Colon (tissue), 2 donors: ENCODE results near the gene CEMIP.
"Not testable (repeated sequence)": the region's sequence is repeated elsewhere in the genome, so short reads cannot be mapped to it uniquely, and the experiment has no call there.

Experiments
- FAIRE-seq: peaks from 2 replicates; lab custom pipeline; 2012; peaks lifted over from hg19 to GRCh38; lab: Jason Lieb, UNC
- donor health status: control.
- donor health status: control.

The CEMIP gene

DNA sequence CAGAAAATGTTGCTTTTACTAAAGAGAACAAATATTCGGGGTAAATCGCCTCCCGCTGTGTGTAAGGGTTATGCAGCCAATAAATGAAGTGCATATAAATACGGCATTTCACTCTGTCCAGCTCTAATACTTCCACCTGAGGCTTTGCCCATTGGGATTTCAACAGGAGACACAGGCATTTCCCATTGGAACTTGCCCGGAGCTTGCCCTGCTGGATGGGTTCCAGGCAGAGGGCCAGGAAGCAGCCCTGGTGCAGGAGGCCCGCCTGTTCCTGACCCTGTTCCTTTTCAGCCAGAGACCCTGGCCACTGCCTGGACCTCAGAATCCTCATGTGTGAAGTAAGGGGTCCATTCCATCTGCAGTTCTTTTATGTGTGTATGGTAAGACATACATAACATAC, 17.4 kb upstream of the CEMIP start:
- no peak for FAIRE-seq

DNA sequence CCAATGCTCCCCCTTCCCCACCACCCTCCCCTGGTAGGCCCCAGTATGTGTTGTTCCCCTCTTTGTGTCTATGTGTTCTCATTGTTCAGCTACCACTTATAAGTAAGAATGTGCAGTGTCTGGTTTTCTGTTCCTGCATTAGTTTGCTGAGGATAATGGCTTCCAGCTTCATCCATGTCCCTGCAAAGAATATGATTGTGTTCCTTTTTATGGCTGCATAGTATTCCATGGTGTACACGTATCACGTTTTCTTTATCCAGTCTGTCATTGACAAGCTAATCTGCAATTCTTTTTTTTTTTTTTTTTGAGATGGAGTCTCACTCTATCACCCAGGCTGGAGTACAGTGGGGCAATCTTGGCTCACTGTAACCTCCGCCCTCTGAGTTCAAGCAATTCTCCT, 15.9 kb upstream of the CEMIP start:
- not testable (repeated sequence) for FAIRE-seq

DNA sequence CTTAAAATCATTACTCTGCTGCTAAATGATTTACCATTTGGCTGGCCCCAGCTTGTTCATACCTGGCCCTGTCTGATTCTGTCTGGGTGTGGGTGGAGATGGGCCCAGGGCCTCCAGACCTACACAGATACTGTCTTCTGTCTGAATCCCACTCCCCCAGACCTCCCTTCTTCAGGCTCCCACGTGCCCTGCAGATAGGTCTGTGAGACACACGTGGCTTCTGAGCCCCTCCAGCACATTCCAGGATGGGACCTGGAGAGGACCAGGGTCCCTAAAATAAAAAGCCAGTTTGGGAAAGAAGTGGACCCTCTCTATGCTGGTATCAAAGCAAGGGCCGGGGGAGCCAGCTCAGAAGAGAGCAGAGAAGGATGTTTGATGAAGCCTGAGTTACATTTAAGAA, 14.6 kb upstream of the CEMIP start:
- no peak for FAIRE-seq

DNA sequence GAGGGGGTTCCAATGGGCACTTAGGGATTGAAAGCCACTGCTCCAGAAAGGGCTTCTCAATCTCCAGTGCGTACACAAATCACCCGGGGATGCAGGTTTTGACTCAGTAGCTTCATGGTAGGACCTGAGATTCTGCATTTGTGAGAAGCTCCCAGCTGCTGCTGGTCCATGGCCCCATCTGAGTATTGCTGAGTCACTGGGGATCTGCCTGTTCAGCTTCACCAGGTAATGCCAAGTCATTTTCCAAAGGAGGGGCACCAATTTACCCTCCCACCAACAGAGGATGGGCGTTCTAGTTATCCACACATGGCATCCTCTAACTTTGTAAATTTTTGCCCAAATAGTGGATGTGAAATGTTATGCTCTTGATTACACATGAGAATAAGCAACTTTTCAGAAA, 12.9 kb upstream of the CEMIP start:
- no peak for FAIRE-seq

DNA sequence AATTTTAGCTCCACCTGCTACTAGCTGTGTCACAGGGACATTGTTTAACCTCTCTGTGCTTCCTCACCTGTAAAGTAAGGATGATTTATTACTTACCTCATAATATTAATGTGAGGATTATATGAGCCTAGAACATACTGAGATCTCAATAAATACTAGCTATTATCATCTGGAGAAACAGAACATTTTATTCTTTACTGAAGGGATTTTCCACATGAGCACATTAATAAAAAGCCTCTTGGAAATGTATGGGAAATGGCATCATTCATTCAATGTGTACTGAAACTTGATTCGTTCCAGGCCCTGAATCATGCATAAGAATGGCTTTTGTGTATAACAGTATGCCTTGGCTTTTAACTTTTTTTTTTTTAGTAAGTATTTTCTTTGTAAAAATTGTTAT, 11.0 kb upstream of the CEMIP start:
- FAIRE-seq, result no peak

DNA sequence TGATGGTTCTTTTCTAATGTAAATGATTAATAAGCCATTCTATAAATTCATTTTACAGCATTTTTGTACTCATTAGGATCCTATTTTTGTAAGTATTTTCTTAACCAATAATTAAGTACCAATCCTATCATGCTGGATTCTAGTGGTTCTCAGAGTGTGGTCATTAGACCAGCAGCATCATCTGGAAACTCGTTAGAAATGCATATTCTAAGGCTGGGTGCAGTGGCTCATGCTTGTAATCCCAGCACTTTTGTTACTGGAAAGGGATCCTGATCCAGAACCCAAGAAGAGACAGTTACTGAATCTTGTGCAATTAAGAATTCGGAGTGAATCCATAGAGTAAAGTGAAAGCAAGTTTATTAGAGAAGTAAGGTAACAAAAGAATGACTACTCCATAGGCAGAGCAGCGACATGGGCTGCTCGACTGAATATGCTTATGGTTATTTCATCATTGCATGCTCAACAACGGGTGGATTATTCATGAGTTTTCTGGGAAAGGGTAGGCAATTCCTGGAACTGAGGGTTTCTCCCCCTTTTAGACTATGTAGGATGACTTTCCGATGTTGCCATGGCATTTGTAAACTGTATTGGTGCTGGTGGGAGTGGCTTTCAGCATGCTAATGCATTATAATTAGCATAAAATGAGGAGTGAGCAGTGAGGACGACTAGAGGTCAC, 9.9 kb upstream of the CEMIP start:
- FAIRE-seq, result no peak

DNA sequence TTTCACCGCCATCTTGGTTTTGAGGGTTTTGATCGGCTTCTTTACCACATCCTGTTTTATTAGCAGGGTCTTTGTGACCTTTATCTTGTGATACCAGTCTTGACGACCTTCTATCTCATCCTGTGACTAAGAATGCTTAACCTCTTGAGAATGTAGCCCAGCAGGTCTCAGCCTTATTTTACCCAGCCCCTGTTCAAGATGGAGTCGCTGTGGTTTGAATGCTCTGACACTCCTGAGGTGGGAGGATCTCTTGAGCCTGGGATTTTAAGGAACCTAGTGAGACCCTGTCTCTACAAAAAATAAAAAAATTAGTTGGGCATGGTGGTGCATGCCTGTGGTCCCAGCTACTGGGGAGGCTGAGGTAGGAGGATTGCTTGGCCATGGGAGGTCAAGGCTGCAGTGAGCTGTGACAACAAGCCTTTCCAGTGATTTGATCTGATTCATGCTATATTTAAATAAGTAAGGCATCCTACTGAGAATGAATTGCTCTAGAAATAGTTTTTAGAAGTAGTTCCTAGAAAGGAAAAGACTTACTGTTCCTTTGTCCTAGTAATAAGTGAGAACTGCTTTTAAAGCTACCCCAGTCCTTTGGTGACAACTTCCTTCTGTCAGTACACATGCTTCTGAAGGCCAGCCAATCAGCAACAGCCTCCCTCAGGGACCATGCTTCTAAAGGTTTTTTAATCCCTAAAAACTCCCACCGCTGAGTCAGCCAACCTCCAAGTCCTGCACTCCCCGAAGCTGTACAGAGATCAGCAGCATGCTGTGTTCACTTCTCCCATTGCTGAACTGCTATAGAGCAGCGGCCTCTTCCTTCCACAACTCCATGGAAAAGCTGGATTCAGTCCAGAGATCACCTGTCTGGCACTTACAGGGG, 9.1 kb upstream of the CEMIP start:
- no peak for FAIRE-seq

DNA sequence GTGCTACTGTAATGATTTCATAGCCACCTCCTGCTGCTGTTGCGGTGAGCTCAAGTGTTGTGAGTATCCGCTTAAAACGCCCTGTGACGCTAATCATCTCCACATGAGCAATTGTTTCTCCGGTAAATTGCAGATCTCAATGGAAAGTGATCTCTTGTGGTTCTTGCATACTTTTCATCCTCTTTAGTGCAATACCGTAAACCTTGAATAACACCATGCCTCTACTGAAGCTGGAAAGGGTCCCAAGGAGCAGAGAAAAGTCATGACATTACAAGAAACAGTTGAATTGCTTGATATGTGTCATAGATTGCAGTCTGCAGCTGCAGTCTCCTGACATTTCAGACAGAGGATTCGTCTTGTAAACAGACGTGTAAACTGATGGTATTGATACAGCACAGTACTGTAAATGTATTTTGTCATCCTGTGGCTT, 6.0 kb upstream of the CEMIP start:
- no peak for FAIRE-seq

DNA sequence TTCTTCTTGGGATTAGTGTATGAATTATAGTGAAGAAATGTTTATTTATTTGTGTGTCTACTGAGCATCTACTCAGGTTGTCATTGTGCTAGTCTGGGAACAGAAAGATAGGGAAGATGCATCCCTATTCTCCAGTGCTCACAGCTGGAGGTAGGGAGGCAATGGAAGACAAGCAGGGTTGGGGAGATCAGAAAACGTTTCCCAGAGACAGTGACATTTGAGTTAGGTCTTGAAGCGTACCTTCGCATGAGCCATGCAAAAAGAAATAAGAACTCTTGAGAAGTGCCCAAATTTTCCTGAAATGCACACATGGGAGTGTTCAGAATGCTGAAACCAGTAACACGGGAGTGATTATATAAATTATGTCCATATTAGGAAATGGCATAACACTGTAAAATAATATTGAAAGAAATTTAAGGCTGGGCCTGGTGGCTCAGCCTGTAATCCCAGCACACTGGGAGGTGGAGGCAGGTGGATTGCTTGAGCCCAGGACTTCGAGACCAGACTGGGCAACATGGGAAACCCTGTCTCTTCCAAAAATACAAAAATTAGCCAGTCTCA, 5.3 kb upstream of the CEMIP start:
- no peak for FAIRE-seq

DNA sequence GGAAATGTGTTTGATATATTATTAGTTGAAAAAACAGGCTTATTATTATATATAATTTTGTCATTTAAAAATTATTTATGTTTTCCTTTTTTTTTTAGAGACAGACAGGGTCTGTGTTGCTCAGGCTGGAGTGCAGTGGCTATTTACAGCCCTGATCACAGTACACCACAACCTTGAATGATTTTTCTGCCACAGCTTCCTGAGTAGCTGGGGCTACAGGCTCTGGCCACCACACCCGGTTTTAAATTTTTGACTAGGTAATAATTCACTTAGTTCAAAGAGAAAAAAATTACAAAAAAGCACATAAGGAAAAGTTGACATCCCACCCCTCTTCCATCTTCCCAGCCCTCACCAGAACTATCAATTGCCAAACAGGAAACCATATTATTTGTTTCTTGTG, 4.7 kb upstream of the CEMIP start:
- no peak for FAIRE-seq

DNA sequence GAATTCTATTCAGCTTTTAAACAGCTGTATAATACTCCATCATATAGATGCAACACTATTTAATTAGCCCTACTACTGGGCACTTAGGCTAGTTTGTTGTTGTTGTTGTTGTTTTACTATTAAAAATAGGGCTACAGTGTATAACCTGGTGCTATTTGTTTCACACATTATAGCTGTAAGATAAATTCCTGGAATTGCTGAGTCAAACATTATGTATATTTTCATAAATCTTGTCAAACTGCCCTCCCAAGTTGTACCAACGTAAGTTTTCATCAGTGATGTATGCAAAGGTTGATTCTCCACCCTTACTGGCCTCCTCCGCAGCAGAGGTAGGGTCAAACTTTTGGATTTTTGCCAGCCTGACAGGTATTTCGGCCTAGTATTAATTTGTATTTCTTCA, 3.8 kb upstream of the CEMIP start:
- no peak for FAIRE-seq

DNA sequence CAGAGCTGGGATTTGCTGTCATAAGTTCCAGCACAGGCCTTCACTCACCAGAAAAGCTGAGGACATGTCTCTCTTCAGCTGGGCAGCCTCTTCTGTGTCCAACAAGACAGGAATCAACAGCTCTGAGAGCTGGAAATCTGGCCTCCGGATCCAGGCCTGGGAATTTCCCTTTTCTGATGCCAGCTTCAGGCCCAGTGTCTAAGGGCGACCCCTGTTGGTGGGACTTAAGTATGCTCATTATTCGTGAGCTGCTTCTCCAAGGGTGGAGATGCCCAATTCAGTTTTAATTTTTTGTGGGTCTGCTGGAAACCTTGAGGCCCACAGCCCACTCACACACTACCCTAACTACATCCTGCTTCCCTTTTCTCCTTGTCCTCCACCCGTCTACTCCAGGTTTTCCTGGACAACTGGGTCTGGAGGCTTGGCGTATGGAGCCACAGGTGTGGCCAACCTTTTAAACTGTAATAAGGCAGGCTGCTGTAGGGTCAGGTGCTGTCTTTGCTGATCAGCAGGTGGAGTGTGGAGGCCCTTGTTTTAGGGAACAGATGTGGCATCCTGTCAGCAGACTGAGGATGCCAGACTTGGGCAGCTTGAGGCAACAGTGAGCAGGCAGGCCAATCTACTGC, 2.6 kb upstream of the CEMIP start:
- no peak for FAIRE-seq

DNA sequence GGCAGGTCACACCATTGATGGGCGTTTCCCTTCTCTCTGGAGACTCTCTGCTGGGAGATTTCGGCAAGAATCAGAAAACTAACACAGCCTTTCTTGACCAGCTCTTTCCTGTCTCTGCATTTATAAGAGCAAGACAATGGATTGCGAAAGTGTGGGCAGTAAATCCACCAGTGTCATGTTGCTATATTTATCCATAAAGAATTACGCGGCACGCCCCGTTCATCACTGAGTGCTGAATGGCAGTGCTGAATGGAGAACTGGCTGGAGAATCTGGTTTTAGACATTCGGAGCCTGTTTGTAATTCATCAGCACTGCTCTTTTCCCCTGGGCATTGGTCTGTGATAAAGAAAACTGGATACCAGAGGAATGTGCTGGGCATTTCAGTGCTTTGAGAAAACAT, 2.0 kb upstream of the CEMIP start:
- no peak for FAIRE-seq

DNA sequence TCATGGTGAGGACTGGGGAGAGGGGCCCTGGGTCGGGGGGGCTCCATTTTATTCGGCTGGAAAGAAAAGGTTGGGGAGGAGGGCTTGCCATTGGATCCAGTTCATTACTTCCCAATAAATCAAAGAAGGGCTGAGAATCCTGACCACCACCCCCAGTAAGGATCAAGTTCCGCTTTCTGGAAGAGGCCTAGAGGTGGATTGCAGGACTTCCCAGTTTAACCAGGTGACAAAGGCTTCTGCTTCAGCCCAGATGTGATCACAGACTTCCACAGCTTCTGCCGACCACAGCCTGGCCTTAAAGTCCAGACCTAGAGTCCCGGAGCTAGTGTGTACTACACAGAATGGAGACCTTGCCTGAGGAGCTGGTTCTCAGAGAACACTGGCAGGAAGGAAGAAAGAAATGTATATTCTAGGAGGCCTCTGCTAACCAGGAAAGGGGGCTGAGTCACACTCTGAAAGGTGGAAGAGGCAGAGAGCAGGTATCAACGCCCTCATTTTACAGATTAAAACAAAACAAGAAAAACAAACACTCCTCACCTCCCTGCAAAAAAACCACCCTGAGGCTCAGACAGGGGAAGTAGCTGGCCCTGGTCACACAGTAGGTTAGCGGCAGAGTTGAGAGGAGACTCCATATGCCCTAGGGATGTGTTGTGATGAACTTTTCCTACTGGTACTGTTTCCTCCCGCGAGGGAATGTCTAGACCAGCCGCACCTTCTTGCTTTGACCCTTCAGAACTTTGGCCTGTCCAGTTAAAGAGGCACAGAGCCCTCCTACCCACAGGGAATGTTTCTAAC, 1.1 kb upstream of the CEMIP start:
- no peak for FAIRE-seq

DNA sequence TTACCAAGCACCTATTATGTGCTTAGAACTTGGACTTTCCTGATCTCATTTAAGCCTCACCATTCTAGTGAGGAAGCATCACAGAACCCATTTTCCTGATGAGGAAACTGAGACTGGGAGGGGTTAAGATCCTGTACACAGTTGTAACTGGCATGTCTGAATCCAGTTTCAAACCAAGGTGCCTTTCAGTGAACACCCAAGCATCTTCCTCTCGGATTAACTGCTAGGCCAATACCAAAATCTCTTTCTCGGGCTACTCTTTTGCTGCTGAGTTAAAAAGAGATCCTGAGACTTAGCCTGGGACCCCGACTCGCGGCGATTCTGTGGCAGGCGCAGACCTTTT, 578 bp upstream of the CEMIP start:
- no peak for FAIRE-seq

DNA sequence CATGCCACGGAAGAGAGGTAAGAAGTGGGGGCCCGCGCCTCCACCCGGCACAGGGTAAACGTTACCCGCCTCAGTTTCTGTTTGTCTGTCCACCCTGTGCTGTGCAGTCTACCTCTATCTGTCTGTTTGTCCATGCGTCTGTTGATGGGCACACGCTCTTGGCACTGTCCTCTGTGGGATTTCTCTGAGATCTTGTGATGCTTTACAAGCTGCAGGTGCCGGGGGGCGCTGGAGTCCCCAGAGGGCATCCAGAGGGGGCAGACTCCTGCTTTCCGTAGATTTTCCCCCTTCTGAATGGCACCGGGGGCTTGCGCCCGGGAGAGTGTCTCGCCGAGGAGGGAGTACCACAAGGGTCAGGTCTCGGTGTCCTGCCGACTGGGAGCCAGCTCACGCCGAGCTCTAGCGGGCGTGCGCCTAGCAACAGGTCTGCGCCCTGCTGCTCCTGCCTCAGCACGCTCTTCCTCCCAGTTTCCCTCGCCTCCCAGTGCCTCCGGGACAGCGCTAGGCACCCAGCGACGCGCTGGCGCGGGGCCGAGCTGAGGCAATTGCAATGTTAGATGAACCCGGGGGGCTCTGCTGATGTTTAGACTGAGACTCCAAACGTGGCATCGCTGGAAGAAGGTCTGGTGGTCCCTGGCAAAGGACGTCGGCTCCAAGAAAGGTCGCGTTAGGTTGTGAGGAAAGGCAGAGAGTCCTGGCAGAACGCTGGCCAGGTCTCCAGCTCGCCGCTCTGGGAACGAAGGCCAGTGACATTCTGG, 667 bp downstream of the CEMIP start:
- FAIRE-seq, result no peak

DNA sequence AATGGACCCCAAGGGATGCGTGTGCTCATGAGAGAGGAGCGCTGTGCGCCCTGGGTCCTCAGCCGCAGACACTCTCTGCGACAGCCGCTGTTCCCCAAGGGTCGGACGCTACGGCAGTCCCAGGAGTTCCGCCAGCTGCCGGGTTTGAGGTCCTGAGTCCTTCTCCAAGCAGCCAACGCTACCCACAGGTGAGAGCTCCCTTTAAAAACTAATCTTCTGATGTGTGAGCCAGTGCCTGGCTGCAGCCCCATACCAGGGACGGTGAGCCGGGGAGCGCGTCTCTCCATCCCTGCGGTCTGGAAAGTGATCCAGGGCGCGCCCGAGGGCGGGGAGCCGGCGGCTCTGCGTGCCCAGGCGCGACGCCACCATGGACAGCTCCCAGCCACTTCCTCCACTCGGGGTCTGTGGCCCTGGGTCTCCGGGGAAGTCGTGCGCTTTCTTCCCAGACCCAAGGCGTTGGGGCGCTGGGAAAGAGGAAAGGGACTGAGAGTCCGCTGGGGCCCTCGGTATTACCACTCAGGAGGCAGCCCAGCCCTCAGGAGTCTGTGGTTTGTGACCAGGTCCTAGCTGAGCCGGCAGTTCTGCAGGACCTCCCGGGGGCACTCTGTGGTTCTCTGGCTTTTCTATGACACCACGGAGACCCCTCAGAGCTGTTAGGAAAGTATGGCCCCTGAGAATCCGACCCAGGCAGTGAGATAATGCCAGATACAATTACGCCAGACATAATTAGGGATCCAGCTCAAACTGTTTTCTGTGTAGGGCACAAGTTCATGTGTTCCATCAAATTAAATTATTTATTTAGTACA, 1.4 kb downstream of the CEMIP start:
- FAIRE-seq, result no peak

DNA sequence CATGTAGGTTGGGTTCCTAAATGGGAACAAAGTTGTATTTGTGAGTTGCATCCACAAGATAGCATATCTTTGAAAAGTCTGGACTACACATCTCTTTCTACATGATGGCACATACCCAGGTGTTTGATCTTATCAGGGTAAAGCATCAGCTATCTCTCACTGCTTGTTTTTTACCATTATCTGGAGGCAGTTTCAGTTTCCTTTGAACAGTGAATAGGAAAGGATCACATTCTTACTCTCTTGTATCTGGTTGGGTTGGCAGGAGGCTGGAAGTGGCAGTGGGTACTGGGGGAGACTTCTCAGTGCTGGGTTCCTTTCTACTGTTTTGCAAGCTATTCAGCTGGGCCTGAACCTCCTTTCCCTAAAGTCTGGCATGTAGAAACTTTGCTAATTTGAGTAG, 4.1 kb downstream of the CEMIP start:
- no peak for FAIRE-seq

DNA sequence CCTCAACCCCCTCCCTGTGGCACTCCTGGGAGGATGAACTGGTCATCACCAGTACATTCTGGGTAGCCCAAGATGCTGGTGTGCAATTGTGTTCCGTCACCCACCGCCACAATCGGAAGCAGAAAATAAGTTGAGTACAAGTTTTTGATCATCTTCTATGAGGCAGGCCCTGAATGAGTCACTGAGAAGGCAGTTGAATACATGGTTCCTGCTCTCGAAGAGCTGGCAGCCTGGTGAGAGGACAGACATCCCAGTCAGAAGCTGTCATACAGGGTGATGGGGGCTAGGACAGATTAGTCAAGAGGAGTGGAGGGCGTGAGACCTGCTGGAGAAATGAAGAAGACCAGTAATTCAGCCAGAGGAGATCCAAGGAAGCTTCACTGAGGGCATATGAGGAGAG, 6.2 kb downstream of the CEMIP start:
- no peak for FAIRE-seq

DNA sequence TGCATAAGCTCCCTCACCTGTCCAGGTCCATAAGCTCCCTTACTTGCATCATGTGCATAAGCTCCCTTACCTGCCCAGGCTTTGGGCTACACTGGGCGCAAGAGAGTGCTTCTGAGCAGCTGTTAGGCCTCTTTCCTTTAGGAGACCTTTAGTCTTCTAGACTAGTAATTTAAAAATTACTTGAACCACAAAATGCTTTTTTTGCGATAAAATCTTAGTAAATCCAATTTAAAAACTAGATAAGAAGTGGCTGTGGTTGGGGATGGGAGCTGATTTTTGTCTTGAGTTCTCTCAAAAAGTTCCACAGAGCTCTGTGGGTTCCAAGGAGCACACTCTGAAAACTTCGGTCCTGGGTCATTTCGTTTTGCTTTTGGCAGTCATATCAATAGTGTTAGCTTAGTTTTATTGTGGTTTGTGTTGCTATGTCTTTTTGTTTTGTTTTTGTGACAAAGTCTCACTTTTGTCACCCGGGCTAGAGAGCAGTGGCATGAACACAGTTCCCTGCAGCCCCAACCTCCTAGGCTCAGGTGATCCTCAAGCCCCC, 6.7 kb downstream of the CEMIP start:
- FAIRE-seq, result no peak
